WTC11 (cell line): ENCODE measurements around the gene SVIL. TPM values are rescaled to one million over a fixed set of nuclear protein-coding genes. Genes with fewer than 3 reads are reported as not detected.

Experiments used
- ATAC-seq: fragments of 200-7000 bp; cut with Tn5 transposase; 2 replicates; pipeline ENCODE4 v1.10.0; 2021; ENCODE audit warnings: mild to moderate bottlenecking, moderate library complexity
- CTCF ChIA-PET: fragments of 300-600 bp; sonication (Branson Sonifier 250); formaldehyde crosslinking; loops from one replicate; lab custom pipeline; 2021; ENCODE audit warnings: antibody characterized with exemption; lab: Charles Lee
- POLR2A ChIA-PET: fragments of 350-600 bp; sonication (Branson Sonifier 250); formaldehyde crosslinking; loops from one replicate; lab custom pipeline; 2021; ENCODE audit warnings: antibody characterized with exemption; lab: Charles Lee
- DNase-seq: peaks from one replicate; pipeline ENCODE4 v3.0.0; 2021; ENCODE audit warnings: low spot score
- H3K27ac Mint-ChIP-seq: 2 replicates; pipeline ENCODE4 v1.8.0; 2021; ENCODE audit warnings: mixed read lengths
- H3K27me3 Mint-ChIP-seq: 2 replicates; pipeline ENCODE4 v1.8.0; 2021; ENCODE audit warnings: low read depth, mild to moderate bottlenecking, moderate library complexity, mixed read lengths
- H3K36me3 Mint-ChIP-seq: 2 replicates; pipeline ENCODE4 v1.8.0; 2021; ENCODE audit warnings: mixed read lengths
- H3K4me1 Mint-ChIP-seq: 2 replicates; pipeline ENCODE4 v1.8.0; 2022; ENCODE audit warnings: mixed read lengths
- H3K4me3 Mint-ChIP-seq: 2 replicates; pipeline ENCODE4 v1.8.0; 2021; ENCODE audit warnings: mild to moderate bottlenecking, moderate library complexity, mixed read lengths
- H3K9me3 Mint-ChIP-seq: 2 replicates; pipeline ENCODE4 v1.8.0; 2021; ENCODE audit warnings: mixed read lengths
- AR ChIP-seq: fragments of 250-450 bp; sonication (Bioruptor Pico); IDR thresholded peaks from 2 replicates; pipeline ENCODE4 v1.9.0; 2021; ENCODE audit warnings: mild to moderate bottlenecking
- ARID4B ChIP-seq: sonication (generic); formaldehyde crosslinking; IDR thresholded peaks from 2 replicates; pipeline ENCODE4 v1.8.0; 2023; ENCODE audit warnings: missing genetic modification reagents, mild to moderate bottlenecking, borderline replicate concordance
- ATF6 ChIP-seq: sonication (generic); formaldehyde crosslinking; IDR thresholded peaks from 2 replicates; pipeline ENCODE4 v1.8.1; 2023; ENCODE audit warnings: mild to moderate bottlenecking, missing genetic modification reagents
- E2F1 ChIP-seq: sonication (generic); formaldehyde crosslinking; IDR thresholded peaks from 2 replicates; pipeline ENCODE4 v1.8.0; 2022; ENCODE audit warnings: mild to moderate bottlenecking, missing genetic modification reagents
- ELF4 ChIP-seq: sonication (generic); formaldehyde crosslinking; IDR thresholded peaks from 2 replicates; pipeline ENCODE4 v1.8.1; 2022; ENCODE audit warnings: low read depth, mild to moderate bottlenecking, moderate library complexity, missing genetic modification reagents
- ERG ChIP-seq: fragments of 250-450 bp; sonication (Bioruptor Pico); IDR thresholded peaks from 2 replicates; pipeline ENCODE4 v1.8.0; 2021; ENCODE audit warnings: mild to moderate bottlenecking
- ESRRA ChIP-seq: sonication (generic); formaldehyde crosslinking; IDR thresholded peaks from 2 replicates; pipeline ENCODE4 v1.8.1; 2022; ENCODE audit warnings: mild to moderate bottlenecking, missing genetic modification reagents, borderline replicate concordance
- FOXP1 ChIP-seq: sonication (generic); formaldehyde crosslinking; IDR thresholded peaks from 2 replicates; pipeline ENCODE4 v1.8.0; 2022; ENCODE audit warnings: missing genetic modification reagents, mild to moderate bottlenecking, moderate library complexity, borderline replicate concordance
- GTF2I ChIP-seq: fragments of 250-450 bp; sonication (Bioruptor Pico); conservative IDR thresholded peaks from 2 replicates; pipeline ENCODE4 v1.4.0; 2021; ENCODE audit warnings: mild to moderate bottlenecking
- NFATC4 ChIP-seq: fragments of 250-450 bp; sonication (Bioruptor Pico); IDR thresholded peaks from 2 replicates; pipeline ENCODE4 v1.9.0; 2021; ENCODE audit warnings: mild to moderate bottlenecking
- NFE2L1 ChIP-seq: sonication (generic); formaldehyde crosslinking; IDR thresholded peaks from 2 replicates; pipeline ENCODE4 v1.8.1; 2023; ENCODE audit warnings: missing genetic modification reagents
- PRRX2 ChIP-seq: fragments of 250-450 bp; sonication (Bioruptor Pico); IDR thresholded peaks from 2 replicates; pipeline ENCODE4 v1.8.0; 2021; ENCODE audit warnings: mild to moderate bottlenecking
- RELA ChIP-seq: sonication (generic); formaldehyde crosslinking; IDR thresholded peaks from 2 replicates; pipeline ENCODE4 v1.8.1; 2022; ENCODE audit warnings: missing genetic modification reagents, mild to moderate bottlenecking, borderline replicate concordance
- SMAD4 ChIP-seq: sonication (generic); formaldehyde crosslinking; IDR thresholded peaks from 2 replicates; pipeline ENCODE4 v1.8.0; 2022; ENCODE audit warnings: mild to moderate bottlenecking, missing genetic modification reagents
- STAT6 ChIP-seq: sonication (generic); formaldehyde crosslinking; conservative IDR thresholded peaks from 2 replicates; pipeline ENCODE4 v1.8.1; 2023; ENCODE audit warnings: mild to moderate bottlenecking, low read depth, missing genetic modification reagents, moderate library complexity
- TEAD1 ChIP-seq: sonication (generic); formaldehyde crosslinking; IDR thresholded peaks from 2 replicates; pipeline ENCODE4 v1.8.0; 2022; ENCODE audit warnings: mild to moderate bottlenecking, missing genetic modification reagents
- TP53 ChIP-seq: sonication (generic); formaldehyde crosslinking; IDR thresholded peaks from 2 replicates; pipeline ENCODE4 v1.8.1; 2023; ENCODE audit warnings: mild to moderate bottlenecking, missing genetic modification reagents
- ZMAT4 ChIP-seq: fragments of 250-450 bp; sonication (Bioruptor Pico); IDR thresholded peaks from 2 replicates; pipeline ENCODE4 v1.9.0; 2021; ENCODE audit warnings: mild to moderate bottlenecking
- ZNF121 ChIP-seq: sonication (generic); formaldehyde crosslinking; IDR thresholded peaks from 2 replicates; pipeline ENCODE4 v1.8.0; 2023; ENCODE audit warnings: missing genetic modification reagents
- ZNF219 ChIP-seq: sonication (generic); formaldehyde crosslinking; IDR thresholded peaks from 2 replicates; pipeline ENCODE4 v1.8.0; 2023; ENCODE audit warnings: missing genetic modification reagents, mild to moderate bottlenecking, borderline replicate concordance
- ZNF416 ChIP-seq: fragments of 250-450 bp; sonication (Bioruptor Pico); IDR thresholded peaks from 2 replicates; pipeline ENCODE4 v1.9.0; 2021; ENCODE audit warnings: mild to moderate bottlenecking, inconsistent platforms
- total RNA-seq: library from RNA; stranded (reverse); gene quantifications from 3 replicates; pipeline ENCODE4 v1.2.3, GENCODE V29; 2021

SVIL gene
- total RNA-seq, 1 experiment from 2014 or later, result 27.1 TPM

GRCh38 chr10:29495366-29495765, 139.4 kb downstream of the SVIL start:
- Mint-ChIP-seq H3K4me3 (no peak overlapping the region), H3K9me3 (no peaks in the 10 kb centered on the region)
- CTCF ChIA-PET, result interaction anchor here (1.1 to 3.0 kb wide), 7 partner anchors 13 to 1194 kb away, joined by 3 to 33 read pairs (median 20); no protein-coding TSS in a partner anchor
- TF ChIP-seq PRRX2 (CRISPR knock-in tag) (no peak), ZNF416 (CRISPR knock-in tag) (no peak), ELF4 (CRISPR knock-in tag) (no peak), ZNF219 (CRISPR knock-in tag) (no peak), ZMAT4 (no peak), ATF6 (CRISPR knock-in tag) (no peak), RELA (no peak), SMAD4 (CRISPR knock-in tag) (no peak), ZNF121 (CRISPR knock-in tag) (no peak), AR (CRISPR knock-in tag) (no peak), TP53 (CRISPR knock-in tag) (no peak), ESRRA (CRISPR knock-in tag) (no peak)
- TF ChIP-seq, all 79 proteins: peak for 0
- H3K36me3 Mint-ChIP-seq, result peaks cover 20% of the 10 kb centered on the region
- POLR2A ChIA-PET, result no interaction called here
- no peaks in the 10 kb centered on the region; the same call in 1 of the 2 replicates for H3K27me3 Mint-ChIP-seq
- no peak for ATAC-seq
- no peak overlapping the region for H3K27ac Mint-ChIP-seq
- H3K4me1 Mint-ChIP-seq, result peaks cover 22% of the 10 kb centered on the region
- DNase-seq, result no peak

GRCh38 chr10:29493697-29494096, 141.1 kb downstream of the SVIL start:
- Mint-ChIP-seq H3K4me1 (peaks cover 22% of the 10 kb centered on the region), H3K27me3 (no peaks in the 10 kb centered on the region; the same call in 1 of the 2 replicates), H3K36me3 (peaks cover 23% of the 10 kb centered on the region), H3K27ac (no peak overlapping the region), H3K9me3 (no peaks in the 10 kb centered on the region), H3K4me3 (no peak overlapping the region)
- ATAC-seq, result no peak
- CTCF ChIA-PET, result no interaction called here
- no peak for DNase-seq
- TF ChIP-seq E2F1 (CRISPR knock-in tag) (no peak), NFATC4 (CRISPR knock-in tag) (no peak), ZNF121 (CRISPR knock-in tag) (no peak), ARID4B (no peak), NFE2L1 (no peak), ERG (CRISPR knock-in tag) (no peak), TEAD1 (CRISPR knock-in tag) (no peak), GTF2I (CRISPR knock-in tag) (no peak), STAT6 (CRISPR knock-in tag) (no peak), FOXP1 (CRISPR knock-in tag) (no peak)
- POLR2A ChIA-PET, result no interaction called here
